OCI-LY3 (cell line): Measurements from ENCODE around the gene FOS.

ENCODE experiments used
- EZH2phosphoT487 ChIP-seq: fragments of 200-600 bp; shearing (Covaris generic); IDR thresholded peaks from 2 replicates; pipeline ENCODE4 v1.6.1; 2018; ENCODE audit warnings: antibody characterized with exemption, mixed run types, low read depth
- TF ChIP-seq, protein P1 (sequence below): fragments of 200-600, 300-600 bp; sonication (generic); IDR thresholded peaks from 2 replicates; pipeline ENCODE4 v1.5.1; 2014; ENCODE audit warnings: antibody characterized with exemption, low read length, low read depth

DNA sequence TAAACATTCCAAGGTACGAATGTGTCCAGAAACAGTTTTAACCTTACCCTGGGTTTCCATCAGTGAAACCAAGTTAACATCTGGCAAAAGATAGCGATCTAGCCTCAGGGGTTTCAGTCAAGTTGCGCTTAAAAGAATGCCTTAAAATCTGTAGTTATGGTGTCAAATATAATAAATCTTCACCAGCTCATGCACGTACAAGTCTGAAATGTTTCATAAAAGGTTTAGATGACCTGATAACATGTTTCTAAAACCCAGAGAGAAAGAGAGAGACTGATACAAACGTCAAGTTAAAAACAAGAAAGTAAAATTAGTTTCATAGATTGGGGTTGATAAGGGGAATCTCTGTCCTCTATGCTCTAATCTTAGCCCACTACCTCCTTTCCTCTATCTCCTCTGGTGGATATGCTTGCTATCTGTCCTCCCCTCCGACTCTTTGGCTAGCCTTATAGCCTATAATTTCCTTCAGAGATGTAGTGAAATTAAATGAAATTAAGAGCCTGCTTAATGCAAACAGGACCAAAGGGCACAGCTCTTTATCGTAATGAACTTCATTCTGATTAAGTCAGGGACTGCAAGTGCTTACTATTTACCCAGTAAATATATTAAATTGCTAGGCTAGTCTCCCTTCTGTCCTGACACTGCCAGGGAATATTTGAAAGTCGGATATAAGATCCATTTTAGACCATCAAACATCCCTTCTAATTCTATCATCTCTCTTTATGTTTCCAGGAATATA lies 18.4 kb upstream of the FOS start:
- TF ChIP-seq, protein P1, sequence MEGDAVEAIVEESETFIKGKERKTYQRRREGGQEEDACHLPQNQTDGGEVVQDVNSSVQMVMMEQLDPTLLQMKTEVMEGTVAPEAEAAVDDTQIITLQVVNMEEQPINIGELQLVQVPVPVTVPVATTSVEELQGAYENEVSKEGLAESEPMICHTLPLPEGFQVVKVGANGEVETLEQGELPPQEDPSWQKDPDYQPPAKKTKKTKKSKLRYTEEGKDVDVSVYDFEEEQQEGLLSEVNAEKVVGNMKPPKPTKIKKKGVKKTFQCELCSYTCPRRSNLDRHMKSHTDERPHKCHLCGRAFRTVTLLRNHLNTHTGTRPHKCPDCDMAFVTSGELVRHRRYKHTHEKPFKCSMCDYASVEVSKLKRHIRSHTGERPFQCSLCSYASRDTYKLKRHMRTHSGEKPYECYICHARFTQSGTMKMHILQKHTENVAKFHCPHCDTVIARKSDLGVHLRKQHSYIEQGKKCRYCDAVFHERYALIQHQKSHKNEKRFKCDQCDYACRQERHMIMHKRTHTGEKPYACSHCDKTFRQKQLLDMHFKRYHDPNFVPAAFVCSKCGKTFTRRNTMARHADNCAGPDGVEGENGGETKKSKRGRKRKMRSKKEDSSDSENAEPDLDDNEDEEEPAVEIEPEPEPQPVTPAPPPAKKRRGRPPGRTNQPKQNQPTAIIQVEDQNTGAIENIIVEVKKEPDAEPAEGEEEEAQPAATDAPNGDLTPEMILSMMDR: no peak
- TF ChIP-seq EZH2phosphoT487: no peak
